SJSA1 (cell line): ENCODE results near the gene GTPBP4. TPM values are rescaled to one million over a fixed set of nuclear protein-coding genes. Genes with fewer than 3 reads are reported as not detected.

Source experiments
- DNase-seq, 2 experiments: peaks; one replicate each; pipeline ENCODE4 v3.0.0-alpha.2; 2015 to 2020; ENCODE audit warnings: low spot score in 2 of 2, low read depth in 1 of 2
- H3K27ac ChIP-seq: fragments of 250-450 bp; sonication (Bioruptor Pico); 2 replicates; pipeline ENCODE4 v1.5.1; 2020; ENCODE audit warnings: mild to moderate bottlenecking, moderate library complexity
- H3K27me3 ChIP-seq: fragments of 250-450 bp; sonication (Bioruptor Pico); replicated peaks from 2 replicates; pipeline ENCODE4 v1.5.1; 2020; ENCODE audit warnings: mild to moderate bottlenecking, moderate library complexity
- H3K36me3 ChIP-seq: fragments of 250-450 bp; sonication (Bioruptor Pico); 2 replicates; pipeline ENCODE4 v1.5.1; 2020; ENCODE audit warnings: mild to moderate bottlenecking
- H3K4me1 ChIP-seq: fragments of 250-450 bp; sonication (Bioruptor Pico); replicated peaks from 2 replicates; pipeline ENCODE4 v1.6.1; 2021; ENCODE audit warnings: mild to moderate bottlenecking
- H3K4me3 ChIP-seq: fragments of 250-450 bp; sonication (Bioruptor Pico); 2 replicates; pipeline ENCODE4 v1.5.1; 2020; ENCODE audit warnings: mild to moderate bottlenecking
- H3K9me3 ChIP-seq: fragments of 250-450 bp; sonication (Bioruptor Pico); replicated peaks from 2 replicates; pipeline ENCODE4 v1.5.1; 2020; ENCODE audit warnings: mild to moderate bottlenecking
- total RNA-seq: library from RNA; depleted of rRNA; stranded (reverse); fragments of >200 nt; shearing (Covaris generic); gene quantifications from 2 replicates; pipeline ENCODE4 v1.2.3, GENCODE V29; 2014

Gene GTPBP4
- total RNA-seq, 1 experiment from 2014 or later, result 87.4 TPM

GRCh38 chr10:988667-989545 is 672 bp downstream of the GTPBP4 start:
- peak overlapping the region; percentile 99 for H3K27ac ChIP-seq
- H3K4me3 ChIP-seq, result peak overlapping the region; percentile 93
- no peaks in the 10 kb centered on the region for H3K9me3 ChIP-seq
- peaks cover 71% of the 10 kb centered on the region for H3K36me3 ChIP-seq
- H3K4me1 ChIP-seq, result peaks cover 45% of the 10 kb centered on the region
- DNase-seq, result no peak
- H3K27me3 ChIP-seq, result no peaks in the 10 kb centered on the region

GRCh38 chr10:990808-991207 is 2.6 kb downstream of the GTPBP4 start:
- no peak overlapping the region for H3K27ac ChIP-seq
- no peak for DNase-seq
- no peaks in the 10 kb centered on the region for H3K27me3 ChIP-seq
- H3K9me3 ChIP-seq, result no peaks in the 10 kb centered on the region
- H3K4me1 ChIP-seq, result peaks cover 30% of the 10 kb centered on the region
- no peak overlapping the region for H3K4me3 ChIP-seq
- peaks cover 75% of the 10 kb centered on the region for H3K36me3 ChIP-seq

- no peak overlapping the region for H3K27ac ChIP-seq
- no peaks in the 10 kb centered on the region for H3K27me3 ChIP-seq
- H3K9me3 ChIP-seq, result no peaks in the 10 kb centered on the region
- no peak overlapping the region for H3K4me3 ChIP-seq
- H3K36me3 ChIP-seq, result peaks cover 88% of the 10 kb centered on the region
- DNase-seq, result no peak
- peaks cover 14% of the 10 kb centered on the region for H3K4me1 ChIP-seq
Observed at GRCh38 chr10:992467-992866, 4.2 kb downstream of the GTPBP4 start.

DNA sequence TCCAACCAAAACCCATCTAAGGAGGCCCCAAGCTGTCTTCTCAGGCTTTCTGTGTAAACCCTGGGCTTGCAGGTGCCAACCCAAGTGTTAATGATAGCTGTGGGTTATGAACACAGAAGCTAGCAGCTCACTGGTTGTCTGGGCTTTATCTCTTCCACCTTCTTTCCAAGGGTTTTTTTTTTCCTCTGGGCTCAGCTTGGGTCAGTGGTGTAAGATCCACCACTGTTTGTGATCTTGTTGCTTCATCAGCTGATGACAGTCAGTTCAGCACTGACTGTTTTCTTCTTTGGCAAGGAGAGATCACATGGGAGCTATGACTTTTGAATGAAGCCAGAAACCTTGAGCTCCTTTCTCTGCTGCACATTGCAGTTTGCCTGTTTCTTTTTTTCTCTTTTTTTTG is 4.6 kb downstream of the GTPBP4 start:
- Histone ChIP-seq H3K27ac (no peak overlapping the region), H3K27me3 (no peaks in the 10 kb centered on the region), H3K4me3 (no peak overlapping the region), H3K4me1 (peaks cover 11% of the 10 kb centered on the region), H3K36me3 (peaks cover 89% of the 10 kb centered on the region), H3K9me3 (no peaks in the 10 kb centered on the region)
- no peak for DNase-seq

DNA sequence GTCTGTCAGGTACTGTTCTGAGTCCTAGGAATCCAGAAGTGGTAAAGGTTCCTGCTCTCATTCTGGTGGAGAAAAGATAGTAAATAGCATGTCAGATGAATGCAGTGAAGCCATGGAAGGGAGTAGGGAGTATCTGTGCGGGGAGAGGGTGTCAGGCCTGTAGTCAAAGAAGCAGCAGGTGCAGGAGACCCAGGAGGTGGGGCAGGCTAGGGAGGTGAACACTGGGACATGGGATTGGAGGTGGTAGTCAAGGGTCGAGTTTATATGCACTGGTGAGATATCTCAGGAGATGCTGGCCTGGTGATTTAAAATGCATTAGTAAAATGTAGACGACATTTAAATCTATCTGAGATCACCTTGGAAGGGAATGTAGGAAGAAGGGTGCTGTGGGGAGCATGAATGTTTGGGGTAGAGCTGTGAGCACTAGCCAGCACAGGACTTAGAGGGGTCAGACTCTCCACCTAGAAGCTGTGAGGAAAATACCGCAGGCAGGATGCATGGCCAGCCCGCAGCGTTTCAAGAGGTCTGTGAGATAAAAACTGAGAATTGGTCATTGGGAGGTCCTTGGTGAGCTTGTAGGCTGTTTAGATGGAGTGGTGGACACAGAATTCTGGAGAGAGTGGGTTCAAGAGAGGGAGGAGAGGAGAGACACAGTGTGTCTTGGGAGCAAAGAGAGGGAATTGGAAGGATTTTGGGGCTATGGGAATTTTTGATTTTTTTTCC is 6.8 kb downstream of the GTPBP4 start:
- no peak for DNase-seq
- Histone ChIP-seq H3K36me3 (peaks cover 89% of the 10 kb centered on the region), H3K4me1 (peaks cover 1% of the 10 kb centered on the region), H3K27ac (no peak overlapping the region), H3K27me3 (no peaks in the 10 kb centered on the region), H3K4me3 (no peak overlapping the region), H3K9me3 (no peaks in the 10 kb centered on the region)

GRCh38 chr10:995559-995926 is 7.3 kb downstream of the GTPBP4 start:
- Histone ChIP-seq H3K4me3 (no peak overlapping the region), H3K27ac (no peak overlapping the region), H3K4me1 (no peaks in the 10 kb centered on the region), H3K27me3 (no peaks in the 10 kb centered on the region), H3K36me3 (peaks cover 90% of the 10 kb centered on the region), H3K9me3 (no peaks in the 10 kb centered on the region)
- DNase-seq, result no peak

GRCh38 chr10:996031-996430 is 7.8 kb downstream of the GTPBP4 start:
- peaks cover 92% of the 10 kb centered on the region for H3K36me3 ChIP-seq
- no peaks in the 10 kb centered on the region for H3K27me3 ChIP-seq
- H3K4me1 ChIP-seq, result no peaks in the 10 kb centered on the region
- H3K9me3 ChIP-seq, result no peaks in the 10 kb centered on the region
- no peak overlapping the region for H3K4me3 ChIP-seq
- no peak for DNase-seq
- H3K27ac ChIP-seq, result no peak overlapping the region

DNA sequence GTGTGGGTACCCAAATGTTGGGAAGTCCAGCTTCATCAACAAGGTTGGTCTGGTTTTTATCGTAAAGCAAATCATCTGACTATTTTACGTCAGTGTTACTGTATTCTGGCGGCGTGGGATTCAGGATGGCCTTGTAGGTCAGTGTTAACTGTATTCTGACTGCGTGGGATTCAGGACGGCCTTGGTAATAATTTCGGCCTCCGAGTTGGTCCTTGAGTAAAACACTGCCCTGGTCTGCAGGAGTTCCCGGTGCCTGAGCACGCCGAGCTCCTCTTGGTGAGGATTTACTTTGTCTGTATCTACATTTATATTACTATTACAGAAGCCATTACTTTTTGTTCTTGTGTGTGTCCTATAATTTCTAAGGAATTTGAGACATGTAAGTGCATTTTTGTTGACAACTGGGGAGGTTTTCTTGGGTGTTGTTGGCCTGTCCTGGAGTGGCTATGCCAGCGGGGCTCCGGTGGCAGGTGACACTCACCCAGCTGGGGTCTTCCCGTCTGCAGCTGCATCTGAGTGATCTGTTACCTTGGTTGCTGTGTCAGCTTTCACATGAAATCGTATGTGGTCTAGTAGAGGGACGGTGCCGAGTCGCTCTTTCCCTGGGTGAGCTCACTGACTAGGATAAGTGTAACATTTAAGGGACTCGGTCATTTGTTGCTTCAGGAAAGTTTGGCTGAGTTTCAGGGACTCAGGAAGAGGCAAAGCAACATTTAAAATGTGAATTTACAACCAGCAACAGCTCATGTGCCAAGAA is 9.2 kb downstream of the GTPBP4 start:
- Histone ChIP-seq H3K36me3 (peaks cover 100% of the 10 kb centered on the region), H3K4me3 (no peak overlapping the region), H3K9me3 (no peaks in the 10 kb centered on the region), H3K27ac (no peak overlapping the region), H3K4me1 (no peaks in the 10 kb centered on the region), H3K27me3 (no peaks in the 10 kb centered on the region)
- DNase-seq, result no peak

- peaks cover 100% of the 10 kb centered on the region for H3K36me3 ChIP-seq
- H3K4me1 ChIP-seq, result no peaks in the 10 kb centered on the region
- no peaks in the 10 kb centered on the region for H3K27me3 ChIP-seq
- no peak for DNase-seq
- no peak overlapping the region for H3K4me3 ChIP-seq
- no peaks in the 10 kb centered on the region for H3K9me3 ChIP-seq
- H3K27ac ChIP-seq, result no peak overlapping the region
Observed at GRCh38 chr10:1002425-1003006, 14.3 kb downstream of the GTPBP4 start.

GRCh38 chr10:1003884-1004670 is 15.8 kb downstream of the GTPBP4 start:
- no peak for DNase-seq
- H3K27me3 ChIP-seq, result no peaks in the 10 kb centered on the region
- H3K9me3 ChIP-seq, result no peaks in the 10 kb centered on the region
- no peak overlapping the region for H3K27ac ChIP-seq
- H3K4me1 ChIP-seq, result no peaks in the 10 kb centered on the region
- H3K4me3 ChIP-seq, result no peak overlapping the region
- H3K36me3 ChIP-seq, result peaks cover 100% of the 10 kb centered on the region

DNA sequence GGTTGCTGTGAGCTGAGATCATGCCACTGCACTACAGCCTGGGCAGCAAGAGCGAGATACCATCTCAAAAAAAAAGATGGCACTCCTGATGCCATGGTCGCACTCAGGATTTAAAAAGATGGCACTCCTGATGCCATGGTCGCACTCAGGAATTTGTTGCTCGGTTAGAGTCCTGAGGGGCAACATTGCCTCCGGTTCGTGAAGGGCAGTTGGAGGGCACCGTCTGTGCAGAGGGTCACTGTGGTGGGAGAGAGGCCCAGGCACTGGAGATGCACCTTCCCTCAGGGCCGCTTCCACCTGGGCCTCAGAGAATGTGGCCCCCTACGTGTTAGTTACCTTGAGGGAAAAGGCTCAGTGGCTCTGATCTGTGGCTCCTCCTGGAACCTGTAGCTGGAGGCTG is 18.3 kb downstream of the GTPBP4 start:
- no peak overlapping the region for H3K27ac ChIP-seq
- no peak overlapping the region for H3K4me3 ChIP-seq
- DNase-seq, result no peak
- no peaks in the 10 kb centered on the region for H3K4me1 ChIP-seq
- H3K36me3 ChIP-seq, result peaks cover 93% of the 10 kb centered on the region
- H3K27me3 ChIP-seq, result no peaks in the 10 kb centered on the region
- no peaks in the 10 kb centered on the region for H3K9me3 ChIP-seq

- Histone ChIP-seq H3K4me3 (no peak overlapping the region), H3K27ac (no peak overlapping the region), H3K4me1 (no peaks in the 10 kb centered on the region), H3K9me3 (no peaks in the 10 kb centered on the region), H3K36me3 (peaks cover 93% of the 10 kb centered on the region), H3K27me3 (no peaks in the 10 kb centered on the region)
- DNase-seq, result no peak
Observed at GRCh38 chr10:1007583-1007982, 19.3 kb downstream of the GTPBP4 start.

DNA sequence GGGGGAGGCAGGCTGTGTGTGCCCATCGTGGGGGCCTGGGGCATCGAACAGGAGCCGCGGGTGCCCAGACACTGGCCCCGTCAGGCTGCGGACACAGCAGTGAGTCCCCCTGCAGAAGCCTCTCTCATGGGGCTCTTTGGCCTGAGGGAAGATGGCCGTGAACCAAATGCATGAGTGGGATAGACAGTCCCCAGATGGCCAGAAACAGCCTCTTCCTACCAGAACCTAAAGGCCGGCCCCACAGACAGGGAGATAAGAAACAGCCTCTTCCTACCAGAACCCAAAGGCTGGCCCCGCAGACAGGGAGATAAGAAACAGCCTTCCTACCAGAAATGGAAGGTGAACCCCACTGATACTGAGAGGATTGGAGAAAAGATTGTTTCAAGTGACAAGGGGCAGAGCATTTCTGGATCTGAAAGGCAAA is 20.8 kb downstream of the GTPBP4 start:
- Histone ChIP-seq H3K4me1 (no peaks in the 10 kb centered on the region), H3K9me3 (no peaks in the 10 kb centered on the region), H3K27me3 (no peaks in the 10 kb centered on the region), H3K36me3 (peaks cover 92% of the 10 kb centered on the region), H3K27ac (no peak overlapping the region), H3K4me3 (no peak overlapping the region)
- DNase-seq, result no peak
